GM19238 (cell line): Measurements from ENCODE around the gene ZCCHC14.

Experiments
- DNase-seq: peaks from one replicate; pipeline ENCODE4 v3.0.0; 2011; ENCODE audit warnings: low spot score; ENCODE audit not compliant: insufficient read length

Gene ZCCHC14

GRCh38 chr16:87434146-87434667, 58.6 kb downstream of the ZCCHC14 start:
- DNase-seq: no peak

- DNase-seq: no peak
These were observed 60.4 kb downstream of the ZCCHC14 start for GRCh38 chr16:87432330-87432915.

GRCh38 chr16:87431926-87432325, 60.9 kb downstream of the ZCCHC14 start:
- DNase-seq: no peak

GRCh38 chr16:87426423-87427215, 66.2 kb downstream of the ZCCHC14 start:
- no peak for DNase-seq

- DNase-seq: no peak
These were observed 66.9 kb downstream of the ZCCHC14 start for GRCh38 chr16:87425941-87426340.

- DNase-seq: no peak
These were observed 68.6 kb downstream of the ZCCHC14 start for GRCh38 chr16:87424266-87424665.

- DNase-seq: no peak
These were observed 69.4 kb downstream of the ZCCHC14 start for GRCh38 chr16:87423429-87423828.

- DNase-seq: no peak
These were observed 70.7 kb downstream of the ZCCHC14 start for GRCh38 chr16:87422106-87422505.

- DNase-seq: no peak
These were observed 71.6 kb downstream of the ZCCHC14 start for GRCh38 chr16:87421003-87421912.

- DNase-seq: no peak
These were observed 72.5 kb downstream of the ZCCHC14 start for GRCh38 chr16:87420026-87421002.

GRCh38 chr16:87418644-87419043, 74.2 kb downstream of the ZCCHC14 start:
- DNase-seq: no peak

- no peak for DNase-seq
These were observed 74.6 kb downstream of the ZCCHC14 start for GRCh38 chr16:87418216-87418615.

- DNase-seq: no peak
These were observed 75.3 kb downstream of the ZCCHC14 start for GRCh38 chr16:87417528-87417910.

- DNase-seq: no peak
These were observed 75.8 kb downstream of the ZCCHC14 start for GRCh38 chr16:87416826-87417527.

GRCh38 chr16:87415441-87415840, 77.4 kb downstream of the ZCCHC14 start:
- DNase-seq: no peak

- no peak for DNase-seq
These were observed 78.6 kb downstream of the ZCCHC14 start for GRCh38 chr16:87414251-87414680.

- no peak for DNase-seq
These were observed 79.8 kb downstream of the ZCCHC14 start for GRCh38 chr16:87412996-87413421.

- no peak for DNase-seq
These were observed 80.3 kb downstream of the ZCCHC14 start for GRCh38 chr16:87412371-87412995.
